CD14-positive monocyte (primary cell): ENCODE data around the gene CHCHD6. TPM values are rescaled to one million over a fixed set of nuclear protein-coding genes. Genes with fewer than 3 reads are reported as not detected.

ENCODE experiments used
- DNase-seq, 3 donors: peaks; one replicate each; pipeline ENCODE4 v3.0.0-alpha.2; 2011 to 2022
- H2AFZ ChIP-seq: 2 replicates; pipeline ENCODE4 v1.6.0; 2012; ENCODE audit warnings: mild to moderate bottlenecking, low read depth, low read length, inconsistent platforms; ENCODE audit not compliant: insufficient read depth, poor library complexity, severe bottlenecking
- H3K27ac ChIP-seq, 2 donors: 1 replicate in 1 of 2; 2 replicates in 1 of 2; pipeline ENCODE4 v1.5.1; 2012 to 2013; ENCODE audit warnings: low read length in 2 of 2, control low read depth in 1 of 2, inconsistent platforms in 1 of 2, low read depth in 1 of 2, mild to moderate bottlenecking in 1 of 2
- H3K27me3 ChIP-seq, 2 donors: one replicate each; pipeline versions ENCODE4 v1.6.0 to v1.6.1; 2011 to 2013; ENCODE audit warnings: low read length in 2 of 2; ENCODE audit not compliant: control insufficient read depth in 2 of 2, insufficient read depth in 2 of 2
- H3K36me3 ChIP-seq, 2 donors: replicated peaks in 1 of 2; 1 replicate in 1 of 2; 2 replicates in 1 of 2; pipeline versions ENCODE4 v1.5.1 to v1.6.1; 2012 to 2013; ENCODE audit warnings: low read length in 2 of 2, control low read depth in 1 of 2, inconsistent platforms in 1 of 2, mild to moderate bottlenecking in 1 of 2; ENCODE audit not compliant: insufficient read depth in 2 of 2, control insufficient read depth in 1 of 2
- H3K4me1 ChIP-seq, 2 donors: 1 replicate in 1 of 2; 2 replicates in 1 of 2; pipeline versions ENCODE4 v1.5.1 to v1.6.1; 2012 to 2013; ENCODE audit warnings: low read length in 2 of 2, control low read depth in 1 of 2, inconsistent platforms in 1 of 2, mild to moderate bottlenecking in 1 of 2, moderate library complexity in 1 of 2; ENCODE audit not compliant: insufficient read depth in 2 of 2, control insufficient read depth in 1 of 2
- H3K4me2 ChIP-seq: replicated peaks from 2 replicates; pipeline ENCODE3; 2012; ENCODE audit warnings: low read length, moderate library complexity, mild to moderate bottlenecking; ENCODE audit not compliant: poor library complexity, severe bottlenecking; ENCODE audit errors: extremely low read depth
- H3K4me3 ChIP-seq, 3 experiments: fragments of 200-600 bp in 1 of 3; sonication (generic) in 1 of 3; replicated peaks in 1 of 3; 1 replicate in 2 of 3; 2 replicates in 1 of 3; pipeline ENCODE4 v1.5.1; 2011 to 2013; ENCODE audit warnings: low read length in 3 of 3, mild to moderate bottlenecking in 3 of 3, control low read depth in 2 of 3, low read depth in 2 of 3, inconsistent platforms in 1 of 3, moderate library complexity in 1 of 3
- H3K79me2 ChIP-seq: 2 replicates; pipeline ENCODE4 v1.6.0; 2012; ENCODE audit warnings: mild to moderate bottlenecking, control low read depth, inconsistent platforms, low read length, moderate library complexity; ENCODE audit not compliant: insufficient read depth
- H3K9ac ChIP-seq: 2 replicates; pipeline ENCODE4 v1.6.0; 2017; ENCODE audit warnings: low read length, mild to moderate bottlenecking; ENCODE audit not compliant: insufficient read depth, poor library complexity, severe bottlenecking
- H3K9me3 ChIP-seq, 2 donors: replicated peaks in 1 of 2; 1 replicate in 1 of 2; 2 replicates in 1 of 2; pipeline versions ENCODE4 v1.5.1 to v1.6.1; 2012 to 2013; ENCODE audit warnings: low read length in 2 of 2, control low read depth in 1 of 2; ENCODE audit not compliant: control insufficient read depth in 1 of 2, insufficient read depth in 1 of 2
- H4K20me1 ChIP-seq: 2 replicates; pipeline ENCODE4 v1.6.0; 2012; ENCODE audit warnings: mild to moderate bottlenecking, low read length, control low read depth, moderate library complexity; ENCODE audit not compliant: insufficient read depth
- H3K27ac Mint-ChIP-seq, 7 donors: one replicate each; pipeline ENCODE4 v1.8.0; 2020; ENCODE audit warnings: mild to moderate bottlenecking in 7 of 7, mixed read lengths in 7 of 7, moderate library complexity in 6 of 7, inconsistent platforms in 2 of 7
- H3K27me3 Mint-ChIP-seq, 3 donors: one replicate each; pipeline ENCODE4 v1.8.0; 2021 to 2022; ENCODE audit warnings: low read depth in 3 of 3, mild to moderate bottlenecking in 3 of 3, mixed read lengths in 3 of 3, moderate library complexity in 3 of 3, inconsistent platforms in 1 of 3
- H3K36me3 Mint-ChIP-seq, 2 donors: one replicate each; pipeline ENCODE4 v1.8.0; 2020; ENCODE audit warnings: mixed read lengths in 2 of 2, inconsistent platforms in 1 of 2, mild to moderate bottlenecking in 1 of 2
- H3K4me1 Mint-ChIP-seq: one replicate; pipeline ENCODE4 v1.8.0; 2020; ENCODE audit warnings: mild to moderate bottlenecking, mixed read lengths
- H3K4me3 Mint-ChIP-seq, 2 donors: one replicate each; pipeline ENCODE4 v1.8.0; 2020; ENCODE audit warnings: mild to moderate bottlenecking in 2 of 2, mixed read lengths in 2 of 2, moderate library complexity in 1 of 2
- H3K9me3 Mint-ChIP-seq, 7 donors: one replicate each; pipeline ENCODE4 v1.8.0; 2020 to 2022; ENCODE audit warnings: mixed read lengths in 7 of 7, mild to moderate bottlenecking in 6 of 7, moderate library complexity in 6 of 7, inconsistent platforms in 2 of 7
- WGBS: methylation state at CpG from one replicate; pipeline ENCODE4 v1.1.5; 2013; ENCODE audit warnings: missing lambda C conversion rate; ENCODE audit not compliant: insufficient coverage; 5-methylcytosine and 5-hydroxymethylcytosine counted together
- intact Hi-C, 2 donors: fragments of 100-400 bp; cut with micrococcal nuclease; formaldehyde crosslinking; loops; one replicate each; pipeline versions ENCODE4 v1.15.0 to v1.15.1; 2023
- polyA plus RNA-seq, 3 donors: library from polyadenylated mRNA; depleted of rRNA in 1 of 3; unstranded in 2 of 3; stranded (reverse) in 1 of 3; fragments of 300-500 nt in 2 of 3; fragments of >200 nt in 1 of 3; fragmentation: Illumina TruSeq in 2 of 3; gene quantifications; 1 replicate in 2 of 3; 2 replicates in 1 of 3; pipeline ENCODE4 v1.2.3, GENCODE V29; 2012 to 2021
- TF ChIP-seq, protein P1 (sequence below): fragments of 200-600 bp; IDR thresholded peaks from one replicate; pipeline ENCODE4 v1.8.0; 2022; ENCODE audit warnings: antibody characterized with exemption, mild to moderate bottlenecking

The CHCHD6 gene
- polyA plus RNA-seq, 3 donors: 1.1 to 1.8 (median 1.8) TPM

DNA sequence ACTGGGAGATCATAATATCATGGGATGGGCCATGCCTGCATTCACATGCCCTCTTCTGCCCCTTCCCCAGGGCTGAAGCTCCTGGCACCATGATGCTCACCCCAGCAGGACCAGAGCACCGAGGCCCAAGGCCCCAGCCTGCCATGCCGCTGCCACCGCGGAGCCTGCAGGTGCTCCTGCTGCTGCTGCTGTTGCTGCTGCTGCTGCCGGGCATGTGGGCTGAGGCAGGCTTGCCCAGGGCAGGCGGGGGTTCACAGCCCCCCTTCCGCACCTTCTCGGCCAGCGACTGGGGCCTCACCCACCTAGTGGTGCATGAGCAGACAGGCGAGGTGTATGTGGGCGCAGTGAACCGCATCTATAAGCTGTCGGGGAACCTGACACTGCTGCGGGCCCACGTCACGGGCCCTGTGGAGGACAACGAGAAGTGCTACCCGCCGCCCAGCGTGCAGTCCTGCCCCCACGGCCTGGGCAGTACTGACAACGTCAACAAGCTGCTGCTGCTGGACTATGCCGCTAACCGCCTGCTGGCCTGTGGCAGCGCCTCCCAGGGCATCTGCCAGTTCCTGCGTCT is 284.5 kb downstream of the CHCHD6 start:
- Histone ChIP-seq H3K4me3 (no peak overlapping the region), H4K20me1 (peaks cover 3% of the 10 kb centered on the region), H3K9me3 (peaks cover 0 to 4% of the 10 kb centered on the region in 2 donors), H3K36me3 (no peaks in the 10 kb centered on the region), H2AFZ (no peak overlapping the region), H3K27ac (no peak overlapping the region), H3K27me3 (peaks cover 8 to 28% of the 10 kb centered on the region in 2 donors), H3K4me1 (peaks cover 7 to 8% of the 10 kb centered on the region in 2 donors), H3K79me2 (no peaks in the 10 kb centered on the region), H3K4me2 (no peak overlapping the region), H3K9ac (no peak overlapping the region)
- TF ChIP-seq, protein P1, sequence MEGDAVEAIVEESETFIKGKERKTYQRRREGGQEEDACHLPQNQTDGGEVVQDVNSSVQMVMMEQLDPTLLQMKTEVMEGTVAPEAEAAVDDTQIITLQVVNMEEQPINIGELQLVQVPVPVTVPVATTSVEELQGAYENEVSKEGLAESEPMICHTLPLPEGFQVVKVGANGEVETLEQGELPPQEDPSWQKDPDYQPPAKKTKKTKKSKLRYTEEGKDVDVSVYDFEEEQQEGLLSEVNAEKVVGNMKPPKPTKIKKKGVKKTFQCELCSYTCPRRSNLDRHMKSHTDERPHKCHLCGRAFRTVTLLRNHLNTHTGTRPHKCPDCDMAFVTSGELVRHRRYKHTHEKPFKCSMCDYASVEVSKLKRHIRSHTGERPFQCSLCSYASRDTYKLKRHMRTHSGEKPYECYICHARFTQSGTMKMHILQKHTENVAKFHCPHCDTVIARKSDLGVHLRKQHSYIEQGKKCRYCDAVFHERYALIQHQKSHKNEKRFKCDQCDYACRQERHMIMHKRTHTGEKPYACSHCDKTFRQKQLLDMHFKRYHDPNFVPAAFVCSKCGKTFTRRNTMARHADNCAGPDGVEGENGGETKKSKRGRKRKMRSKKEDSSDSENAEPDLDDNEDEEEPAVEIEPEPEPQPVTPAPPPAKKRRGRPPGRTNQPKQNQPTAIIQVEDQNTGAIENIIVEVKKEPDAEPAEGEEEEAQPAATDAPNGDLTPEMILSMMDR: no peak
- 93% methylated on average over 26 of the region's 26 CpGs for WGBS
- Mint-ChIP-seq H3K27me3 (peaks cover 6 to 35% (median 28%) of the 10 kb centered on the region in 3 donors), H3K36me3 (peaks cover 0 to 2% of the 10 kb centered on the region in 2 donors), H3K9me3 (peaks cover 0 to 2% (median 0%) of the 10 kb centered on the region in 7 donors), H3K4me3 (no peak overlapping the region), H3K27ac (no peak overlapping the region), H3K4me1 (no peaks in the 10 kb centered on the region)
- intact Hi-C loops: loop anchor here (10.0 kb wide), 2 partner anchors 284 to 316 kb away; partner anchors contain the start of gene CHCHD6 (in 1 of the 2)
- no peak for DNase-seq

DNA sequence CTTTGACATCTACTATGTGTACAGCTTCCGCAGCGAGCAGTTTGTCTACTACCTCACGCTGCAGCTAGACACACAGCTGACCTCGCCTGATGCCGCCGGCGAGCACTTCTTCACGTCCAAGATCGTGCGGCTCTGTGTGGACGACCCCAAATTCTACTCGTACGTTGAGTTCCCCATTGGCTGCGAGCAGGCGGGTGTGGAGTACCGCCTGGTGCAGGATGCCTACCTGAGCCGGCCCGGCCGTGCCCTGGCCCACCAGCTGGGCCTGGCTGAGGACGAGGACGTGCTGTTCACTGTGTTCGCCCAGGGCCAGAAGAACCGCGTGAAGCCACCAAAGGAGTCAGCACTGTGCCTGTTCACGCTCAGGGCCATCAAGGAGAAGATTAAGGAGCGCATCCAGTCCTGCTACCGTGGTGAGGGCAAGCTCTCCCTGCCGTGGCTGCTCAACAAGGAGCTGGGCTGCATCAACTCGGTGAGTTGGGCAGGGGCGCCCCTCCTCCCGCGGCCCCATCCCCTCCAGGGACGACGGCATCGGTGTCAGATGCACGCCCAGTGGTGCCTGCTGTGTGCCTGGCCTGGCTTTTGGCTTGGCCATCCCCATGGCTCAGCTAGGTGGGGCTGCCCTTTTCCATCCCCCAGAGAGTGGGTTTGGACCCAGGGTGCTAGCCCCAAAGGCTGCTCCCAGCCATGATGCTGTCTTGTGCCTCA is 285.4 kb downstream of the CHCHD6 start:
- Mint-ChIP-seq H3K27ac (no peak overlapping the region), H3K4me3 (no peak overlapping the region), H3K27me3 (peaks cover 3 to 29% (median 22%) of the 10 kb centered on the region in 3 donors), H3K9me3 (peaks cover 0 to 2% (median 0%) of the 10 kb centered on the region in 7 donors), H3K4me1 (no peaks in the 10 kb centered on the region), H3K36me3 (no peaks in the 10 kb centered on the region)
- intact Hi-C loops: loop anchor here (10.0 kb wide), 2 partner anchors 285 to 315 kb away; partner anchors contain the start of gene CHCHD6 (in 1 of the 2)
- 94% methylated on average over 36 of the region's 36 CpGs for WGBS
- no peak overlapping the region for H2AFZ ChIP-seq
- TF ChIP-seq, protein P1: no peak
- no peaks in the 10 kb centered on the region for H3K4me1 ChIP-seq
- peaks cover under 1 to 19% of the 10 kb centered on the region in 2 donors for H3K27me3 ChIP-seq
- no peak overlapping the region for H3K27ac ChIP-seq
- H3K4me3 ChIP-seq: no peak overlapping the region
- H4K20me1 ChIP-seq: peaks cover 2% of the 10 kb centered on the region
- H3K9me3 ChIP-seq: no peaks in the 10 kb centered on the region
- DNase-seq: no peak
- H3K79me2 ChIP-seq: no peaks in the 10 kb centered on the region
- no peak overlapping the region for H3K9ac ChIP-seq
- no peaks in the 10 kb centered on the region for H3K36me3 ChIP-seq
- no peak overlapping the region for H3K4me2 ChIP-seq
